ENCODE measurements around the gene CTSC.

- no peak for TF ChIP-seq CTCF (IDR thresholded peaks at IDR 0.05; ENCODE audit: insufficient read depth, low read length, poor library complexity, severe bottlenecking)
- TF ChIP-seq EZH2phosphoT487 (conservative IDR thresholded peaks at IDR 0.05; ENCODE audit: low read length), result no peak
These were observed 34.5 kb downstream of the CTSC start for GRCh38 chr11:88303037-88303436.
